Myometrial cell (primary cell): Measurements from ENCODE around the gene CERT1. TPM values are rescaled to one million over a fixed set of nuclear protein-coding genes. Genes with fewer than 3 reads are reported as not detected.

Source experiments
- total RNA-seq: library from RNA; depleted of rRNA; stranded (reverse); fragments of >200 nt; gene quantifications from 2 replicates; pipeline ENCODE4 v1.2.3, GENCODE V29; 2015

CERT1 gene, protein sequence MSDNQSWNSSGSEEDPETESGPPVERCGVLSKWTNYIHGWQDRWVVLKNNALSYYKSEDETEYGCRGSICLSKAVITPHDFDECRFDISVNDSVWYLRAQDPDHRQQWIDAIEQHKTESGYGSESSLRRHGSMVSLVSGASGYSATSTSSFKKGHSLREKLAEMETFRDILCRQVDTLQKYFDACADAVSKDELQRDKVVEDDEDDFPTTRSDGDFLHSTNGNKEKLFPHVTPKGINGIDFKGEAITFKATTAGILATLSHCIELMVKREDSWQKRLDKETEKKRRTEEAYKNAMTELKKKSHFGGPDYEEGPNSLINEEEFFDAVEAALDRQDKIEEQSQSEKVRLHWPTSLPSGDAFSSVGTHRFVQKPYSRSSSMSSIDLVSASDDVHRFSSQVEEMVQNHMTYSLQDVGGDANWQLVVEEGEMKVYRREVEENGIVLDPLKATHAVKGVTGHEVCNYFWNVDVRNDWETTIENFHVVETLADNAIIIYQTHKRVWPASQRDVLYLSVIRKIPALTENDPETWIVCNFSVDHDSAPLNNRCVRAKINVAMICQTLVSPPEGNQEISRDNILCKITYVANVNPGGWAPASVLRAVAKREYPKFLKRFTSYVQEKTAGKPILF
- total RNA-seq, result 7.5 and 11.0 TPM in 2 replicates

GRCh38 chr5:75511435-75512382 is at the start of gene CERT1, which contains the start of gene POLK:
TSS of gene CERT1 (minus strand) at chr5:75511629. CDS start at chr5:75511207, 422 bp downstream.
TSS of gene POLK (plus strand) at chr5:75511891.

GRCh38 chr5:75336615-75337336 is 174.7 kb downstream of the CERT1 start, which contains the start of gene HMGCR:
TSS of gene HMGCR (plus strand) at chr5:75337220. CDS start at chr5:75342606, 5,386 bp downstream.

Other genes starting within 250 kb of the CERT1 start
- 132 and 155 TPM in 2 replicates for gene HMGCR, start 174.4 kb downstream of the CERT1 start, total RNA-seq
- gene POLK, start 262 bp upstream of the CERT1 start, total RNA-seq, result 10.4 and 20.7 TPM in 2 replicates
- 1.2 TPM in 1 of 2 replicates, not detected in the other for gene ANKDD1B, start 99.8 kb upstream of the CERT1 start, total RNA-seq
- 7.8 and 10.6 TPM in 2 replicates for gene POC5, start 205.8 kb upstream of the CERT1 start, total RNA-seq